B cell (primary cell): ENCODE data around the gene RBM19. TPM values are rescaled to one million over a fixed set of nuclear protein-coding genes. Genes with fewer than 3 reads are reported as not detected.

Experiments used
- ATAC-seq: fragments of 200-7000 bp; cut with Tn5 transposase; one replicate; pipeline ENCODE4 v1.10.0; 2021; ENCODE audit warnings: low read depth, mild to moderate bottlenecking, moderate number of reproducible peaks, moderate library complexity
- CTCF ChIA-PET: fragments of 350-600 bp; sonication (Branson Sonifier 250); formaldehyde crosslinking; loops from one replicate; lab custom pipeline; 2021; ENCODE audit warnings: antibody characterized with exemption, inconsistent platforms; lab: Charles Lee
- POLR2A ChIA-PET: fragments of 350-600 bp; sonication (Branson Sonifier 250); formaldehyde crosslinking; loops from one replicate; lab custom pipeline; 2021; ENCODE audit warnings: antibody characterized with exemption; lab: Charles Lee
- DNase-seq: peaks from one replicate; pipeline ENCODE4 v3.0.0; 2013
- H2AFZ ChIP-seq: 2 replicates; pipeline ENCODE4 v1.6.1; 2012; ENCODE audit warnings: mild to moderate bottlenecking, low read depth, low read length; ENCODE audit not compliant: insufficient read depth, poor library complexity, severe bottlenecking
- H3K27ac ChIP-seq, 2 donors: 1 replicate in 1 of 2; 2 replicates in 1 of 2; pipeline ENCODE4 v1.5.1; 2012 to 2013; ENCODE audit warnings: low read length in 2 of 2, mild to moderate bottlenecking in 2 of 2, moderate library complexity in 1 of 2
- H3K27me3 ChIP-seq, 4 experiments: fragments of 200-600 bp in 1 of 4; sonication (generic) in 1 of 4; replicated peaks in 1 of 4; 1 replicate in 2 of 4; 2 replicates in 2 of 4; pipeline versions ENCODE4 v1.6.1 to v1.7.0; 2013 to 2016; ENCODE audit warnings: low read length in 3 of 4, mild to moderate bottlenecking in 2 of 4, mixed read lengths in 1 of 4, moderate library complexity in 1 of 4; ENCODE audit not compliant: insufficient read depth in 4 of 4, control insufficient read depth in 3 of 4; ENCODE audit errors: control extremely low read depth in 1 of 4
- H3K36me3 ChIP-seq, 2 experiments: replicated peaks in 1 of 2; 1 replicate in 1 of 2; 2 replicates in 1 of 2; pipeline versions ENCODE4 v1.6.1 to v1.7.1; 2013; ENCODE audit warnings: low read length in 1 of 2; ENCODE audit not compliant: insufficient read depth in 2 of 2, control insufficient read depth in 1 of 2; ENCODE audit errors: control extremely low read depth in 1 of 2, extremely low read depth in 1 of 2
- H3K4me1 ChIP-seq, 2 donors: fragments of 200-600 bp in 1 of 2; sonication (generic) in 1 of 2; 1 replicate in 1 of 2; 2 replicates in 1 of 2; pipeline versions ENCODE4 v1.5.1 to v1.6.1; 2013 to 2017; ENCODE audit warnings: low read length in 2 of 2; ENCODE audit not compliant: control insufficient read depth in 2 of 2, insufficient read depth in 2 of 2
- H3K4me2 ChIP-seq: replicated peaks from 2 replicates; pipeline ENCODE3; 2012; ENCODE audit warnings: mild to moderate bottlenecking, low read depth, low read length; ENCODE audit not compliant: poor library complexity, severe bottlenecking
- H3K4me3 ChIP-seq, 5 experiments: fragments of 200-600 bp in 1 of 5; sonication (generic) in 1 of 5; 1 replicate in 3 of 5; 2 replicates in 2 of 5; pipeline versions ENCODE4 v1.5.1 to v1.7.0; 2011 to 2016; ENCODE audit warnings: low read length in 4 of 5, mild to moderate bottlenecking in 4 of 5, low read depth in 2 of 5, control low read depth in 1 of 5, moderate library complexity in 1 of 5; ENCODE audit not compliant: insufficient read depth in 1 of 5; ENCODE audit errors: control extremely low read depth in 1 of 5, extremely low read depth in 1 of 5
- H3K79me2 ChIP-seq: fragments of 200-600 bp; sonication (generic); one replicate; pipeline ENCODE4 v1.6.0; 2016; ENCODE audit warnings: low read length; ENCODE audit not compliant: control insufficient read depth, insufficient read depth
- H3K9ac ChIP-seq: fragments of 200-600 bp; sonication (generic); 2 replicates; pipeline ENCODE4 v1.6.1; 2017; ENCODE audit warnings: mild to moderate bottlenecking, low read length, moderate library complexity
- H3K9me3 ChIP-seq, 3 donors: one replicate each; pipeline versions ENCODE4 v1.6.1 to v1.7.1; 2013; ENCODE audit warnings: low read length in 2 of 3; ENCODE audit not compliant: control insufficient read depth in 2 of 3, insufficient read depth in 1 of 3; ENCODE audit errors: control extremely low read depth in 1 of 3
- H4K20me1 ChIP-seq: 2 replicates; pipeline ENCODE4 v1.6.0; 2012; ENCODE audit warnings: mild to moderate bottlenecking, low read length; ENCODE audit not compliant: insufficient read depth, control insufficient read depth, poor library complexity, severe bottlenecking
- H3K27ac Mint-ChIP-seq: one replicate; pipeline ENCODE4 v1.8.0; 2021; ENCODE audit warnings: mixed read lengths
- H3K27me3 Mint-ChIP-seq: one replicate; pipeline ENCODE4 v1.8.0; 2021; ENCODE audit warnings: mixed read lengths
- H3K4me1 Mint-ChIP-seq: one replicate; pipeline ENCODE4 v1.8.0; 2021; ENCODE audit warnings: mixed read lengths
- H3K4me3 Mint-ChIP-seq: one replicate; pipeline ENCODE4 v1.8.0; 2021; ENCODE audit warnings: mixed read lengths
- H3K9me3 Mint-ChIP-seq: one replicate; pipeline ENCODE4 v1.8.0; 2022; ENCODE audit warnings: mixed read lengths; ENCODE audit not compliant: insufficient read depth
- CTCF ChIP-seq: fragments of 200-600 bp; IDR thresholded peaks from one replicate; pipeline ENCODE4 v1.8.0; 2022; ENCODE audit warnings: antibody characterized with exemption, mild to moderate bottlenecking
- EZH2 ChIP-seq: IDR thresholded peaks from 2 replicates; pipeline ENCODE4 v1.6.1; 2012; ENCODE audit warnings: borderline replicate concordance, low read depth, mild to moderate bottlenecking, moderate library complexity, low read length; ENCODE audit not compliant: insufficient read depth, poor library complexity, severe bottlenecking
- WGBS: methylation state at CpG from one replicate; pipeline ENCODE4 v1.1.5; 2013; ENCODE audit warnings: missing lambda C conversion rate; ENCODE audit not compliant: insufficient coverage; 5-methylcytosine and 5-hydroxymethylcytosine counted together
- intact Hi-C: fragments of 100-400 bp; cut with micrococcal nuclease; formaldehyde crosslinking; loops from one replicate; pipeline ENCODE4 v1.10.0; 2022
- polyA plus RNA-seq: library from polyadenylated mRNA; depleted of rRNA; stranded (reverse); fragments of >200 nt; gene quantifications from 2 replicates; pipeline ENCODE4 v1.2.3, GENCODE V29; 2012
- total RNA-seq, 2 donors: library from RNA; stranded (reverse); fragments of 120-200 nt in 1 of 2; gene quantifications; 1 replicate in 1 of 2; 2 replicates in 1 of 2; pipeline versions ENCODE4 v1.2.3 to v1.2.4, GENCODE V29; 2013 to 2022

The RBM19 gene
- total and polyA plus RNA-seq, 2 donors (not counting 1 experiment from before 2014, with no cell fraction given), result 43.1 to 90.0 TPM

GRCh38 chr12:113786107-113786506 is 180.0 kb downstream of the RBM19 start:
- TF ChIP-seq EZH2, result no peak
- no peak for TF ChIP-seq CTCF
- H3K4me3 ChIP-seq, result no peak overlapping the region
- no peaks in the 10 kb centered on the region for H3K4me1 Mint-ChIP-seq
- intact Hi-C loops, result no loop called here
- ChIA-PET POLR2A (no interaction called here), CTCF (no interaction called here)
- H3K4me2 ChIP-seq, result no peak overlapping the region
- no peak for DNase-seq
- H3K36me3 ChIP-seq, result no peaks in the 10 kb centered on the region
- 100% methylated on average over 1 of the region's 2 CpGs for whole genome bisulfite sequencing
- no peak overlapping the region for H3K9ac ChIP-seq
- H3K27ac ChIP-seq, result no peak overlapping the region
- H4K20me1 ChIP-seq, result no peaks in the 10 kb centered on the region
- H3K27me3 ChIP-seq, result peaks cover 0 to 15% (median 3%) of the 10 kb centered on the region in 4 experiments
- peaks cover 0 to 4% (median 0%) of the 10 kb centered on the region in 3 donors for H3K9me3 ChIP-seq
- H3K27ac Mint-ChIP-seq, result no peak overlapping the region
- H3K4me3 Mint-ChIP-seq, result no peak overlapping the region
- no peak for ATAC-seq
- no peak overlapping the region for H2AFZ ChIP-seq
- H3K4me1 ChIP-seq, result no peaks in the 10 kb centered on the region
- H3K79me2 ChIP-seq, result no peaks in the 10 kb centered on the region
- H3K27me3 Mint-ChIP-seq, result peaks cover 43% of the 10 kb centered on the region
- no peaks in the 10 kb centered on the region for H3K9me3 Mint-ChIP-seq

- H3K79me2 ChIP-seq, result no peaks in the 10 kb centered on the region
- no peak overlapping the region for H3K4me3 ChIP-seq
- no CpG with 5 or more reads among the region's 5 CpGs for WGBS
- DNase-seq (no peak), ATAC-seq (no peak)
- POLR2A ChIA-PET, result no interaction called here
- no peak overlapping the region for H2AFZ ChIP-seq
- no peak overlapping the region for H3K9ac ChIP-seq
- no peak overlapping the region for H3K27ac ChIP-seq
- Mint-ChIP-seq H3K9me3 (no peaks in the 10 kb centered on the region), H3K4me1 (no peaks in the 10 kb centered on the region), H3K27ac (no peak overlapping the region), H3K4me3 (no peak overlapping the region), H3K27me3 (peaks cover 55% of the 10 kb centered on the region)
- CTCF ChIA-PET, result no interaction called here
- peaks cover 0 to 6% (median 0%) of the 10 kb centered on the region in 3 donors for H3K9me3 ChIP-seq
- TF ChIP-seq CTCF (no peak), EZH2 (no peak)
- H3K4me2 ChIP-seq, result no peak overlapping the region
- no peaks in the 10 kb centered on the region for H4K20me1 ChIP-seq
- H3K4me1 ChIP-seq, result no peaks in the 10 kb centered on the region
- H3K27me3 ChIP-seq, result peaks cover 0 to 20% (median 10%) of the 10 kb centered on the region in 4 experiments
- intact Hi-C loops, result no loop called here
- no peaks in the 10 kb centered on the region for H3K36me3 ChIP-seq
These were observed 182.3 kb downstream of the RBM19 start for GRCh38 chr12:113783811-113784210.
